GM10266 (cell line): ENCODE data around the gene ATP10A.

ENCODE experiments used
- DNase-seq: peaks from one replicate; pipeline ENCODE4 v3.0.0; 2012; ENCODE audit errors: extremely low spot score
- CTCF ChIP-seq: IDR thresholded peaks from 2 replicates; pipeline ENCODE4 v1.5.1; 2012; ENCODE audit warnings: mild to moderate bottlenecking, low read depth; ENCODE audit not compliant: control insufficient read depth, insufficient read depth; ENCODE audit errors: missing control alignments

Gene ATP10A

GRCh38 chr15:25812845-25813244 lies 50.3 kb downstream of the ATP10A start:
- TF ChIP-seq CTCF: no peak
- no peak for DNase-seq

DNA sequence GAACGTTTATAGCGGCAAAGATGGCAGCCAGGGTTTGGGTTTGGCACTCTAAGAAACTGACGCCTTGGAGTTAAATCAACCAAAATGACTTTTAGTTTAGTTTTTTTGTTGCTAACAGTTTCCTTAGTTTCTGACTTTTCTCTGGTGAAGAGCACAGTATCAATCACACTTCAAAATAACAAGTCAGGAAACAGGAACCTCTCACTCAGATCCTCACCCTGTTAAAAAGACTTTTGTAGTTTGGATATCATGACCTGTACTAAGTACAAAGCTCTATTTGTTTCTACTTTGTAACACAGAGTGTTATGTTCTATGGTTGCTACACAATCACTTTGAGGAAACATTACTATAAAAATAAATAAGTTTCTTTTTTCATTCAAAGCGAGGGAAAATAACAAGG lies 51.1 kb downstream of the ATP10A start:
- no peak for TF ChIP-seq CTCF
- DNase-seq: no peak

GRCh38 chr15:25811481-25811906 lies 51.6 kb downstream of the ATP10A start:
- TF ChIP-seq CTCF: no peak

GRCh38 chr15:25810631-25811091 lies 52.5 kb downstream of the ATP10A start:
- no peak for DNase-seq

More at GRCh38 chr15:25811481-25811906, 51.6 kb downstream of the ATP10A start:
- no peak for DNase-seq

GRCh38 chr15:25810154-25810553 lies 53.0 kb downstream of the ATP10A start:
- no peak for TF ChIP-seq CTCF
- no peak for DNase-seq

More at GRCh38 chr15:25810631-25811091, 52.5 kb downstream of the ATP10A start:
- no peak for TF ChIP-seq CTCF

DNA sequence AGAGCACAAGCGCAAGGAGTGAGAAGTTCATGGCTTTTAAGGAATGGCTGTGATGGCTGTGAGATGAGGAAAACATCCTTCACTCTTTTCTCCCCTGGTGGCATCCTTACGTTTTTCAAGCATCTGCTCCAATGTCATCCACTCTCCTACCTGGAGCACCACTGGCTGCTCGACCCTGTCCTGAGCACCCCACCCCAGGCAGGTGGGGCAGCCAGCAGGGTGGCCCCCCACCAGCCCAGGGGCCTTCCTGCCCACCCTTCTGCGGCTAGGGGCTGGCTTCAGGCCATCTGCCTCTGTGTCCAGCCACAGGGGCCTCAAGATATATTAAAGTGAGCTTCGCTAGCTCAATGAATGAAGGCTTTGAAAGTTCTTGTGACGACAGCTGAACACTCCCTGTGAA lies 56.1 kb downstream of the ATP10A start:
- DNase-seq: no peak
- TF ChIP-seq CTCF: no peak

GRCh38 chr15:25805031-25805430 lies 58.1 kb downstream of the ATP10A start:
- no peak for DNase-seq
- TF ChIP-seq CTCF: no peak
